PC-3 (cell line): ENCODE measurements around the gene ZNF646. TPM values are rescaled to one million over a fixed set of nuclear protein-coding genes. Genes with fewer than 3 reads are reported as not detected.

Experiments
- ATAC-seq: fragments of 200-7000 bp; cut with Tn5 transposase; 2 replicates; pipeline ENCODE4 v1.9.1; 2020; ENCODE audit warnings: mild to moderate bottlenecking, moderate library complexity
- BruUV-seq: library from RNA; stranded (reverse); fragments of 400-500 nt; replicated peaks from 2 replicates; lab custom pipeline; 2021; lab: Mats Ljungman, UMichigan
- CTCF ChIA-PET: fragments of 300-600 bp; sonication (Branson Sonifier 250); formaldehyde crosslinking; loops from one replicate; lab custom pipeline; 2022; ENCODE audit warnings: antibody characterized with exemption; lab: Charles Lee
- POLR2A ChIA-PET: fragments of 300-600 bp; sonication (Branson Sonifier 250); formaldehyde crosslinking; loops from one replicate; lab custom pipeline; 2022; ENCODE audit warnings: antibody characterized with exemption; ENCODE audit not compliant: unreplicated experiment; lab: Charles Lee
- DNase-seq: peaks from one replicate; pipeline ENCODE4 v3.0.0-alpha.2; 2015
- H2AFZ ChIP-seq: fragments of 300-600 bp; sonication (generic); 2 replicates; pipeline ENCODE4 v1.6.0; 2016; ENCODE audit warnings: antibody characterized with exemption, low read length
- H3F3A ChIP-seq: fragments of 300-600 bp; sonication (generic); one replicate; pipeline ENCODE4 v1.6.0; 2017; ENCODE audit warnings: antibody characterized with exemption, low read length, control low read depth, mild to moderate bottlenecking; ENCODE audit not compliant: unreplicated experiment
- H3K27ac ChIP-seq: fragments of 300-600 bp; sonication (generic); 2 replicates; pipeline ENCODE4 v1.5.1; 2016; ENCODE audit warnings: mild to moderate bottlenecking, low read length
- H3K27me3 ChIP-seq: fragments of 300-600 bp; sonication (generic); 2 replicates; pipeline ENCODE4 v1.6.1; 2016; ENCODE audit warnings: low read length, mixed read lengths
- H3K36me3 ChIP-seq: fragments of 300-600 bp; sonication (generic); 2 replicates; pipeline ENCODE4 v1.6.1; 2016; ENCODE audit warnings: low read depth, mixed run types, low read length, mixed read lengths
- H3K4me1 ChIP-seq: fragments of 300-600 bp; sonication (generic); 2 replicates; pipeline ENCODE4 v1.5.1; 2016; ENCODE audit warnings: low read length; ENCODE audit not compliant: insufficient read depth
- H3K4me2 ChIP-seq: fragments of 300-600 bp; sonication (generic); 2 replicates; pipeline ENCODE4 v1.6.0; 2016; ENCODE audit warnings: low read length
- H3K4me3 ChIP-seq: fragments of 300-600 bp; sonication (generic); 2 replicates; pipeline ENCODE4 v1.5.1; 2016; ENCODE audit warnings: mild to moderate bottlenecking, low read length, mixed read lengths
- H3K79me2 ChIP-seq: fragments of 300-600 bp; sonication (generic); 2 replicates; pipeline ENCODE4 v1.6.1; 2017; ENCODE audit warnings: low read length, mixed read lengths
- H3K9ac ChIP-seq: fragments of 300-600 bp; sonication (generic); 2 replicates; pipeline ENCODE4 v1.6.0; 2016; ENCODE audit warnings: mild to moderate bottlenecking, low read length
- H3K9me2 ChIP-seq: fragments of 300-600 bp; sonication (generic); replicated peaks from 2 replicates; pipeline ENCODE4 v1.6.1; 2016; ENCODE audit warnings: mixed run types, low read length, mixed read lengths
- H3K9me3 ChIP-seq: fragments of 300-600 bp; sonication (generic); 2 replicates; pipeline ENCODE4 v1.6.1; 2016; ENCODE audit warnings: low read length, mixed read lengths
- H4K20me1 ChIP-seq: fragments of 300-600 bp; sonication (generic); 2 replicates; pipeline ENCODE4 v1.6.1; 2016; ENCODE audit warnings: low read length, mixed read lengths
- EZH2 ChIP-seq: fragments of 300-600 bp; sonication (generic); IDR thresholded peaks from one replicate; pipeline ENCODE4 v1.6.1; 2017; ENCODE audit warnings: antibody characterized with exemption, mild to moderate bottlenecking, low read length; ENCODE audit not compliant: unreplicated experiment
- EZH2phosphoT487 ChIP-seq: fragments of 300-600 bp; sonication (generic); IDR thresholded peaks from 2 replicates; pipeline ENCODE4 v1.6.1; 2018; ENCODE audit warnings: mild to moderate bottlenecking, antibody characterized with exemption, low read length, borderline replicate concordance
- intact Hi-C: fragments of 100-400 bp; cut with micrococcal nuclease; formaldehyde crosslinking; loops from 2 replicates; pipeline ENCODE4 v1.9.0; 2023
- total RNA-seq: library from RNA; depleted of rRNA; stranded (reverse); fragments of >200 nt; gene quantifications from 2 replicates; pipeline ENCODE4 v1.2.3, GENCODE V29; 2014
- TF ChIP-seq, protein P1 (sequence below): fragments of 300-600 bp; sonication (generic); conservative IDR thresholded peaks from 2 replicates; pipeline ENCODE4 v1.5.1; 2017; ENCODE audit warnings: antibody characterized with exemption, low read depth, mild to moderate bottlenecking, low read length

ZNF646 gene
- total RNA-seq, 1 experiment from 2014 or later = 8.5 TPM

DNA sequence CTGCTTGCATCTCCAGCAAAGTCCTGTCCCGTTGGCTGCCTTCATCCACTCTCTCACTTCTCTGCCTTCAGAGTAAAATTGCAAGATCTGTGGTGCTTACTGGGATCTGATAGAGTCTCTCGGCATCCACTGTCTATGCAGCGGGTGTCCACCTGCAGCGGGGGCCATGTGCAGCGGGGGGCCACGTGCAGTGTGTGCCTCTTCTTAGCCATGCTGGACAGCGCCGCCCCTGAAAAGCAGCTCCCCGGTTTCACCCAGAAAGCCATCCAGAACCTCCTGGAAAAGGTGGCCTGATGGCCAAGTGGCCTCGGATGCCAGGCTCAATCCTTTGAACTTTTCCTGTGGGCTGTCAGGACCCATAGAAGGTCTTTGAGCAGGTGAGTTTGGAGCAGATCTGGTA lies 31.4 kb upstream of the ZNF646 start:
- no peak overlapping the region for H3K27ac ChIP-seq
- no peaks in the 10 kb centered on the region for H3K27me3 ChIP-seq
- CTCF ChIA-PET = no interaction called here
- POLR2A ChIA-PET = interaction anchor here (0.7 kb wide), 1 partner anchor 70 kb away, joined by 3 read pairs; no protein-coding TSS in a partner anchor
- no peak for ATAC-seq
- no peaks in the 10 kb centered on the region for H3K9me3 ChIP-seq
- no peaks in the 10 kb centered on the region for H3K79me2 ChIP-seq
- TF ChIP-seq, protein P1, sequence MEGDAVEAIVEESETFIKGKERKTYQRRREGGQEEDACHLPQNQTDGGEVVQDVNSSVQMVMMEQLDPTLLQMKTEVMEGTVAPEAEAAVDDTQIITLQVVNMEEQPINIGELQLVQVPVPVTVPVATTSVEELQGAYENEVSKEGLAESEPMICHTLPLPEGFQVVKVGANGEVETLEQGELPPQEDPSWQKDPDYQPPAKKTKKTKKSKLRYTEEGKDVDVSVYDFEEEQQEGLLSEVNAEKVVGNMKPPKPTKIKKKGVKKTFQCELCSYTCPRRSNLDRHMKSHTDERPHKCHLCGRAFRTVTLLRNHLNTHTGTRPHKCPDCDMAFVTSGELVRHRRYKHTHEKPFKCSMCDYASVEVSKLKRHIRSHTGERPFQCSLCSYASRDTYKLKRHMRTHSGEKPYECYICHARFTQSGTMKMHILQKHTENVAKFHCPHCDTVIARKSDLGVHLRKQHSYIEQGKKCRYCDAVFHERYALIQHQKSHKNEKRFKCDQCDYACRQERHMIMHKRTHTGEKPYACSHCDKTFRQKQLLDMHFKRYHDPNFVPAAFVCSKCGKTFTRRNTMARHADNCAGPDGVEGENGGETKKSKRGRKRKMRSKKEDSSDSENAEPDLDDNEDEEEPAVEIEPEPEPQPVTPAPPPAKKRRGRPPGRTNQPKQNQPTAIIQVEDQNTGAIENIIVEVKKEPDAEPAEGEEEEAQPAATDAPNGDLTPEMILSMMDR = no peak
- TF ChIP-seq EZH2phosphoT487 = no peak
- TF ChIP-seq EZH2 = no peak
- no peak overlapping the region for H3K4me2 ChIP-seq
- intact Hi-C loops = no loop called here
- BruUV-seq = no TSS peak
- H3F3A ChIP-seq = no peaks in the 10 kb centered on the region
- no peaks in the 10 kb centered on the region for H3K9me2 ChIP-seq
- H3K36me3 ChIP-seq = no peaks in the 10 kb centered on the region
- H3K4me3 ChIP-seq = no peak overlapping the region
- no peak overlapping the region for H2AFZ ChIP-seq
- H3K4me1 ChIP-seq = no peaks in the 10 kb centered on the region
- no peak overlapping the region for H3K9ac ChIP-seq
- H4K20me1 ChIP-seq = no peaks in the 10 kb centered on the region
- no peak for DNase-seq

DNA sequence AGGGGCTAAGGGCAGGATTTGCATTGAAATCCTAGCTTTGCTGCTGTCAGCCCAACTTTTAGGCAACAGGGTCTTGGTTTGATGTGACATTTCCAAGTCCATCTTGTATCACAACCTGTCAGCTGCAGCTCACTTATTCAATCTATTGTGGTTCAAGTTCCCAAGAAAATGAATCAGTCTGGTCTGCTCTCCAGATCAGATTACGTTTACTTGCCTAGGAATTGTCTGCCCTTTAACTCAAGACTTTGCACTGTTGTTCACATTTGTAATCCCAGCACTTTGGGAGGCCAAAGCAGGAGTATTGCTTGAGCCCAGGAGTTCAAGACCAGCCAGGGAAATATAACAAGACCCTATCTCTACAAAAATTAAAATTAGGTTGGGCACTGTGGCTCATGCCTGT lies 30.9 kb upstream of the ZNF646 start:
- Histone ChIP-seq H3K27me3 (no peaks in the 10 kb centered on the region), H3K4me3 (no peak overlapping the region), H3K9ac (no peak overlapping the region), H2AFZ (no peak overlapping the region), H3K9me2 (no peaks in the 10 kb centered on the region), H3F3A (no peaks in the 10 kb centered on the region), H3K27ac (no peak overlapping the region), H3K4me1 (no peaks in the 10 kb centered on the region), H3K4me2 (no peak overlapping the region), H3K9me3 (no peaks in the 10 kb centered on the region), H3K36me3 (no peaks in the 10 kb centered on the region), H3K79me2 (no peaks in the 10 kb centered on the region), H4K20me1 (no peaks in the 10 kb centered on the region)
- TF ChIP-seq EZH2phosphoT487 = no peak
- no peak for TF ChIP-seq EZH2
- TF ChIP-seq, protein P1 = no peak
- ATAC-seq (no peak), DNase-seq (no peak)
- CTCF ChIA-PET = no interaction called here
- POLR2A ChIA-PET = interaction anchor here (0.7 kb wide), 1 partner anchor 69 kb away, joined by 3 read pairs; no protein-coding TSS in a partner anchor
- BruUV-seq = no TSS peak
- intact Hi-C loops = no loop called here

DNA sequence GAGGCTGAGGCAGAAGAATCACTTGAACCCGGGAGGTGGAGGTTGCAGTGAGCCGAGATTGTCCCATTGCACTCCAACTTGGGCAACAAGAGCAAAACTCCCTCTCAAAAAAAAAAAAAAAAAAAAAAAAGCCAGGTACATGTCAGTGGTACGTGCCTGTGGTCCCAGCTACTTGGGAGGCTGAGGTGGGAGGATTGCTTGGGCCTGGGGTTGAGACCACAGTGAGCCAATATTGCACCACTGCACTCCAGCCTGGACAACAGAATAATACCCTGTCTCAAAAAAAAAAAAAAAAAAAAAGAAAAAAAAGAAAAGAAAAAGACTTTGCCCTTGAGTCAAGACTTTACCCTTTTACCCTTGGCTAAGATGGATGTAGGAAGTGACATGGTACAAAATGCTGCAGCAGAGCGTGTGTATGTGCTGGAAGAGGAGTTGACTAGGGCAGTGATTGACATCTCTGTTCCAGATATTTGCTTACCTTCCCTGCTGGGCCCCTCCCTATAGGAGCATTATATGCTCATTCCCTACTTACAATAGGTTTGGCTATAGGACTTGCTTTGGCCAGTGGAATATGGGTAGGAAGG lies 30.2 kb upstream of the ZNF646 start:
- CTCF ChIA-PET = no interaction called here
- H3K4me1 ChIP-seq = no peaks in the 10 kb centered on the region
- no peak overlapping the region for H3K4me2 ChIP-seq
- H3K27me3 ChIP-seq = no peaks in the 10 kb centered on the region
- no peaks in the 10 kb centered on the region for H3K9me2 ChIP-seq
- H3K4me3 ChIP-seq = no peak overlapping the region
- no peak for TF ChIP-seq EZH2
- TF ChIP-seq, protein P1 = no peak
- TF ChIP-seq EZH2phosphoT487 = no peak
- H3K9me3 ChIP-seq = no peaks in the 10 kb centered on the region
- no peaks in the 10 kb centered on the region for H4K20me1 ChIP-seq
- no peak for ATAC-seq
- no peak overlapping the region for H2AFZ ChIP-seq
- no peaks in the 10 kb centered on the region for H3F3A ChIP-seq
- BruUV-seq = no TSS peak
- no peak overlapping the region for H3K9ac ChIP-seq
- no peak for DNase-seq
- no peaks in the 10 kb centered on the region for H3K36me3 ChIP-seq
- no peaks in the 10 kb centered on the region for H3K79me2 ChIP-seq
- intact Hi-C loops = no loop called here
- POLR2A ChIA-PET = no interaction called here
- no peak overlapping the region for H3K27ac ChIP-seq
